Stimulated activated CD8-positive, alpha-beta memory T cell treated with anti-CD3 and anti-CD28 coated beads, Interleukin-7, amount 100 ng/mL, for 4 hours (primary cell): ENCODE measurements around the gene KCTD18.

ENCODE experiments used
- DNase-seq, 2 donors: peaks; one replicate each; pipeline ENCODE4 v3.0.0-alpha.2; 2020; ENCODE audit warnings: low read depth in 2 of 2

Gene KCTD18

DNA sequence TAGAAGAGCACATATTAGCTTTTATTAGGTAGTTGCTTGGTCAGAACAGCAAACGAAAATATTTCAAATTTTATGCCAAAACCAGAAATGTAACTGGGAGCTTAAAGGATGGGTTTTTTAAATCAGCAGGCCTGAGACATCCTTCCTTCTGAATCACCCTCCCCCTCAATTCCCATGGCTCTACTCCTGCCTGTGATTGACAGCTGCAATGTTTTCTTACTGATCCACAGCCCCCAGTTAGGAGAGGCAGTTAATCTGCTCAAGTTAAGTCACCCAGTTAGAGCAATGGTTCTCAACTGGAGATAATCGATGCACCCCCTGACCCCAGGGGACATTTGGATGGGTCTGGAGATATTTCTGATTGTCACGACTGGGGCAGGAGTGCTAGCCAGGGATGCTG is 24.9 kb downstream of the KCTD18 start:
- DNase-seq: no peak

DNA sequence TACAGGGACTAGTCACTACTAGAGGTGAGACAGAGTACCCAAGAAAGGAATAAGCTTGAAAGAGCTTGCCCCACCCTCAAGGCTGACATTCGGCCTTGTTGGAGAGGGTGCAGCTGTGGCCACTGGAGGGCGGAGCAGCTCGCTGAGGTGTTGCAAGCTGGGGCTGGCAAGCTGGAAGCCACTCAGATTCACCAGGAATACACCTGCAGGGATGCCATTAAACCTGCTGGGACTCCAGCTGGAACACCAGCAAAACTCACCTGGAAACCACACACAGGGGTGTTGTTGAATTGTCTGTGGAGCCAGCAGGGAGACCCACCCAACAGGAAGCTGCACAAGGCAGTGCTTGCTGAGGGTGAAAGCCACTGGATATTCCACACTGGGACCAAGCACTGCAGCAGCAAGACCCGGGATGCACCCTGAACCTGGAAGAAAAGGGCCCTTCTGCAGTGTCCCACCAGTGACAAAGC is 26.1 kb downstream of the KCTD18 start:
- no peak for DNase-seq

DNA sequence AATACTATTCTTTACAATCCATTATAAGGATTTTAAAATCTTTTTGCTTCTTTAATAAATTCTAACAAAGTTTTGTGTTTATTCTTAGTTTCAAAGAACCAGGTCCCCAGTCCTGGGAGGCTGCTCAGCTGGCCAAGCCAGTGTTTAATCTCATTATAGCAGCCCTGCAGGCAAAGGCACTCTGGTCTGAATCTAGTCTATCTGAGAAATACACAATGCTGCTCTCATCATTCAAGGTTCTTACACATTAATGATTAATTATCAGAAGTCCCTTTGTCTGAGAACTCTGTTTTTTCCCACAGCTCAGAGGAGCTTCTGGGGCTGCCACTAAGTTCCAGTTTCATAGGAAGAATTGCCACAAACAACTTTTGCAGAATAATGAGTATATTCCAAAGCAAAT is 27.7 kb downstream of the KCTD18 start:
- no peak for DNase-seq

DNA sequence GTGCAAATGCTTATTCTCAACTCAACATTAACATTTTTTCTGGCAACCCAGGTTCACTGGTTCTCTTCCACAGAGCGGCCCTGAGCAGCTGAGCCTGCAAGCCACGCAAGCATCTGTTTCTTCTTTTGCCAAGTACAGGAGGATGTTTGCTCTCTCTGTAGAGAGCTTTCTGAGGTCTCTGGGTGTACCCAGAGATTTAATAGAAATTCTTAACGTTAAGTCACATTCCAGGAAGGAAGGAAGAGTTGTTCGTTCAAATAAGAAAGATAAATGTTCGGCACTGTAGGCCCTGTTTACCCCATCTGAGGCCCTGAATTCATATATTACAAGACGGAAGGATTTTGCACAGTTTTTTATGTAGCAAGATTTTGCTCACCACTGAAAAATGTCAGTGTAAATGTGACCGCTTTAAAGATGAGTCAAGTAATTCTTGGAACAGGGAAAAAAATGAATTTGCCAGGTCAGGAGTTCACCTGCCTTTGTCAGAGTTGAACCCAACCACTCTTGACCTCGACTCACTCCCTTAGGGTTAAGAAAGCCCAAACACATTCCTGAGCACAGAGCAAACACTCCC is 30.1 kb downstream of the KCTD18 start:
- DNase-seq: no peak

DNA sequence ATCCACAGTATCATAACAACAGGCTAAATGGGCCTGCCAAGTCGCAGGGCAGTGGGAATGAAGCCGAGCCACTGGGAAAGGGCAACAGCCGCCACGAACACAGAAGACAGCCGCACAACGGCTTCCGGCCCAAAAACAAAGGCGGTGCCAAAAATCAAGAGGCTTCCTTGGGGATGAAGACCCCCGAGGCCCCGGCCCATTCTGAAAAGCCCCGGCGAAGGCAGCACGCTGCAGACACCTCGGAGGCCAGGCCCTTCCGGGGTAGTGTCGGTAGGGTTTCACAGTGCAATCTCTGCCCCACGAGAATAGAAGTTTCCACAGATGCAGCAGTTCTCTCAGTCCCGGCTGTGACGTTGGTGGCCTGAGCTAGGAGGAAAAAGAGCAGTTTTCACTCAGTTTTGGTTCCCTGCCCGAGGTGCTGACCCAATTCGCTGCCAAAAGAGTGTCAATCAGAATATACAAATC is 32.2 kb downstream of the KCTD18 start:
- DNase-seq: no peak

DNA sequence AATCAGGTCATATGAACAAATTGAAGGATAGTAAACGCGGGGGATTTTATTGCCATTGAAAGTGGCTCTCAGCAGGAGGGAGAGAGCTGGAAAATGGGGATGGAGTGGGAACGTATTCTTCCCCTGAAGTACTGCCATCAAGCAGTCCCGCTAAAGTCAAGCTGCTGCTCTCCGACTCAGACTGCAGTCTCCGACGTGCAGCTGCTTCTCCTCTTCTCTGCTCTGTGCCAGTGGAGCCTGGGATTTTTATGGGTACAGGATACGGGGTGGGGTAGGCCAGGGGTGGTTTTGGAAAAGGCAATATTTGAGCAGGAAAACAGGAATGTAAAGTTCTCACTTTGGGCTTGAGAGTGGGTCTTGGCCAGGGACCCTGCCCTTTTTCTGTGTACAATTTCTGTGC is 33.0 kb downstream of the KCTD18 start:
- no peak for DNase-seq

DNA sequence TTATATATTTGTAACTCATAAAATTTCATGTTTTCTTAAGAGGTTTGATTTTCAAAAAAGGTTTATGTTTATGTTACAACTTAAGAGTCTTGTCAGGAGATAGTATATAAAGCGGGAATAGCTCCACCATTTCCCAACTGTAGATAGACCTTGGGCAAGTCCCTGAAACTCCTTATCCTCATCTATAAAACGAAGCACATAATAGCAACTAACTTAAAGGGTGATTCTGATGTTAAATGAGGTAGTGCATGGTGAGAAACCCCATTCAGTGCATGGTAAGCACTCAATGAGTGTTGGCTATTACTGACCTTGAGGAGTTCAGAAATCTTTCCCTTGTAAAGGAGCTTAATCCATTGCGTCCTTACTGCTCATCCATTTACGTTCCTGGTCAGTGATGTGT is 34.1 kb downstream of the KCTD18 start:
- no peak for DNase-seq

DNA sequence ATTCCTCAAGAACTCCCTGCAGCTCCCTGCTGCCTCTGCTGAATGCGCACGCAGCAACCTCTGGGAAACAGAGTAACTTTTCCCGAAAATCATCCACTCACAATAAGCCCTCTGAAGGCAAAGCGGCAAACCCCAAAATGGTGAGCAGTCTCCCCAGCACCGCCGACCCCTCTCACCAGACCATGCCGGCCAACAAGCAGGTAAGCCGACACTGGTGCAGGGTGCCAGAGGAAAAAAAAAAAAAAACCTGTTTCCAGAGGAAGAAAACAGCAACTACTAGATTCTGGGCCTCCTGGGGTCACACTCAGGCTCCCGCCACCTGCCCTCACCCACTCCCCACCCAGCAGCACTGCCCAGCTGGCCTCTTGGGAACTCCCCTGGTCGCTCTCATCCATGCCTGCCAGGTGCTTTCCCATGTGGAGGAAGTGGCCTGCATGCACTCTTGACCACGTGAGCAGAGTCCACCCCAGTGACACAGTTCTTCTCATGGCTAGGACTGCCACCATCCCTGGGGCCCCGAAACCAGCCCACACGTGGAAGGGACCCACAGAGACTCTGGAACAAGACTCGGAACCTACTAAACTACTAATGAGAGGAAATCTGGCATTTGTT is 36.9 kb downstream of the KCTD18 start:
- no peak for DNase-seq

DNA sequence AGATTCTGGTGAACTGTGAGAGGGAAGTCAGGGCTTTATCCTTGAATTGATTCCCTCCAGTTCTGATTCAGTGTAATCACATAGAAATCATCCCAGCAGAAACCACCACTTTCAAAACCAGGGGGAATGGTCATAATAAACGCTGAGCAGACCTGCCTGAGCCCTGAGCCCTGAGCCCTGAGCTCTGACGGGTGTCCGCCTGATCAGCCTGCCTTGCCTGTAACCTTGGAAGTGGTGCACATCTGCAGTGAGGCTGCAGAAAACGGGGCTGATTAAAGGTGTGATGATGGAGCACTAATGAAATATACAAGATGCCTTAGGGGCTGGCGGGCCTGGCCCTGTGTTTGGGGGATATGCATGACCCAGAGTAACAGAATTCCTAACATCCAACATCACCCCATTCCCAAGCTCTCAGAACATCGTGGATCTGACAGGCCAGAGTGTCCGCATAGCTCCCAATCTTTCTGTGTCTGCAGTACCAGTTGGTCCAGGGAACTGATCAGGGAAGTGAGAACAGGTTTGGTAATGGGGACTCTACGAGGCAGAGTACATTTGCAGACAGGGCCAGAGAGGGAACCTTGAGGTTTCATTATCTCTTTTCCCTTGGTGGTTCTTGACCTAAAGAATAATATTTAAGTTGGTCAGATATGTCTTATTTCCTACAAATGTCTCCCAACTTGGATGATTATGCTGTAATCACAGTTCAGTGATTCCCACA is 37.8 kb downstream of the KCTD18 start:
- DNase-seq: no peak

DNA sequence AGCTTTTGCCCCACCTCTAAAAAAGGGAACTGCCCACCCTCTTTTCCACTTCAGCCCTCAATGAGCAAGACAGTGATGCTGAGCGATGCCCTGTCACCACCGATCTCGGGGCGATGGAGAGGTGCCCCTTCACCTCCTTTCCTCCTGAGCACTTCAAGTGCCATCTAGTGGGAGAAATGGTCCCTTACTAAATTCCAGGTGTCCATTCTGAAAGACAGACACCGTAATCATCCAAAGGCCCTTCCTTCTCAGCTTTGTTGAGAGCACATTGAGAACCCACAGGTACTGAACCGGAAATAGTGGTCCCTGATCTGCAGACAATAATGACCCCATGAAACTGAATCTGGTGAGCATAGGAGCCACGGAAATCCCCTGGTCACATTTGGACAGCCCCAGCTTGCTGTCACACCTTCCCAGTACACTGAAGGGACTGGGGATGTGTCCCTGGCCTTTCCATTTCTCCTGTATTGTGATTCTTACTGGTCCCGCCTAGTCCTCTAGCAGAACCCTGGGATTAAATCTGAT is 38.5 kb downstream of the KCTD18 start:
- peak; percentile 15 to 21 for DNase-seq

DNA sequence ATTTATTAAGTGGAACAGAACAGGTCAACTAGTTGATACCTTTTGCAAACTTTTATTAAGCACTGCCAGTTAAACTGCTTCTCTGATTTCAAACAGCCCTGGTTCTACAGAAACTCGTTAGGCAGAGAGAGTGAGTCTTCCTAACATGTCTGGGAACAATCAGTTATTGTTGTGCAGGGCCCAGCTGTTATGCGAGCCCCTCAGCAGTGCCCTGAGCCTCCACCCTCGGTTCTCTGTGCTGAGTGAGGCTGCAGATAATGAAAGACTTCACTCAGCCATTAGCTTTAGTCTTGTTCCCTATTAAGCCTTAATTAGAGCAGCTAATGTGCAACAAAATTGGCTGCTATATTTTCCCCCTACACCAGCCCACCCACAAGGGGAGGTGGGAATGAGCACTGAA is 39.6 kb downstream of the KCTD18 start:
- DNase-seq: no peak

DNA sequence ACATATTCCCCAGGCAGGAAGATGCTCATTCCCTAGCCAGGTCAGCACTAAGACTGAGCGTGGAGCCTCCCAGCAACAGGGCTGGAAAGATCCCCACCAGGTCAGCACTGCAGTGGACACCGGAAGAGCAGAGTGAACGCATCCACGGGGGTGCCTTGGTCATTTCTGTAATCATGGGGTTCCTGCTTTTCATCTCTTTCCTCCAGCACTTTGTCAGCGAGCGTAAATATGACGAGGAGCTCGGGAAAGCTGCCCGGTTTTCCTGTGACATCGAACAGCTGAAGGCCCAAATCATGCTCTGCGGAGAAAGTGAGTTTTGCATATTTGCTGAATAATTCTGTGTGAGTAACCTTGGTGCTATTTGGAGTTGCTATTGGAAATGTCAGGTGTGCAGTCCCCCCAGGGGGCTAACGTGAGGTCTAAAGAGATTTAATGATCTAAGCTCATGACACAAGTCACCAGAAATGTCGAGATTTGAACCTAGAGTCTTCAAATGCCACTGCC is 40.1 kb downstream of the KCTD18 start:
- DNase-seq: no peak

DNA sequence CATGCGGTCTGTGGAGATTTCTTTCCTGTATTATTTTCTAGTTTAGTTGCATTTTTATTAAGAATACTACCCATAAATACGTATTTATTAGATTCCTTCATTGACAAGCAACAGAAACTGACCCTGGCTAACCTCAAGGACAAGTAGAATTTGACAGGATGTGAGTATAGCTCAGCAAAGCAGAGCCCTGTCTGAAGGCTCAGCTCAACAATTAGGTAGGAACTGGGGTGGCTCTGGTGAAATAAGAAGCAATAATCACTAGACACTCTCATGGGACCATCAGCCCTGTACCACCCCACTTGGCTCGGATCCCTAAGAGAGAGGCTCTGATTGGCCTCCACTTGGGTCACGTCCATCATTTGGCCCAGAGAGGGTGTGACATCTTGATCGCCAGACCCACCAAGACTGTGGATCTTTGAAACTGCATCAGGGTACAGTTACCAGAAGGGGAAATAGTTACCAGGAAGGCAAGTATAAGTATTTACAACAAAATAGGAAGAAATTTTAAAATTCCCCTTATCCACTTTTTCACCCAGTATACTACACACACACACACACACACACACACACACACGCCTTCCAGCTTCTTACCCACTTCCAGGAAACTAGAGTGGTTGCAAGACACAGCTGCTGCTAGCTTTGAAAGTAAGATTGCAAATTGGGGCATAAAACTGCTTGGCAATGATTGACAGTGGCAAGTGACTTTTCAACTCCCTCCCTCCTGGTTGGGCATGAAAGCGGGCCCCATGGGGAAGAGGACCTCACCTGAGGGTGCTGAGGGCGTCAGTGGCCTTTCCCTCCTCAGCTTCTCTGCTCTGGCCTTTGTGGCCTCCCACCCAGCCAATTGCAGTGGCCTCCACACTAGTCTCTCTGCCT is 41.8 kb downstream of the KCTD18 start:
- DNase-seq: no peak

DNA sequence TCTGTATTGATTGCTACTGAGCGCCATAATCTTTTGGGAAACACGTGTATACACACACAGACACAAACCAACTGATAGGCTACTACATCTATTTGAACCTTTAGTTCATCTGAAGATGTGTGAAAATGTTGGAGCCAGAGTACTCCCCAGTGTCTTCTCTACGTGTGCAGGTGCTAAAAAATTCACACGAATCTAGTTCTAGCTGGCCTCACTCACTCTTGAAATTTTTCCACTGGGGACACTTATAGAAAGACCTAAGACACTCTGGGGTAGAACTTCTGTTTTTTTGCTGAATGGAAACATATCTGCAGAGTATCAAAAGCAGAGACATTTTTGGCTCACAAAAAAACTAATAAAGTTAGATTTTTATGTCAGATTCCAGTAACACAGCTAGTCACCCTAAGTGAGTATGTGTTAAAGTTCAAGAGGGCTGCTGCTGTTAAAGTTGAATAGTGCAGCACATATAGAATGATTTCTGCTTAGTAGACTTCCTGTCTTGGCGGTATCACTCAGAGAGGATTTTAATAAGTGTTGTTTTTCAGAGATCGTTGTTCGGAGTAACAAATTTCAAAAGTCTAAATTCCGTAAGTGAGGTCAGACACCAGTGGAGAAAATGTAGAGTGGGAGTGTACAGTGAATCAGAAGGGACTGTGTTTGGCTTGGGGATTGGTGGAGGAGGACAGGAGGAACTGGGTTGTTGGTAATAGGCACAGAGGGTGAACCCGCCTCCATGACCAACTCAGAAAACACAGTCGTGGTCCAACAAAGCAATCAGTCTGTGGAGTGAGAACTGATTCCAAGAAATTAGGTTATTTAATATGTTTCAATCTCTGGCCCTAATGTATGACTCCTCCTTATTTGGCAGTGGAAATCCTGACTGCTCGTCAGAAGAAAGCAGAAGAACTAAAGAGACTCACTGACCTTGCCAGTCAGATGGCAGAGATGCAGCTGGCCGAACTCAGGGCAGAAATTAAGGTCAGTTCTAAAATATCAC is 43.1 kb downstream of the KCTD18 start:
- no peak for DNase-seq

DNA sequence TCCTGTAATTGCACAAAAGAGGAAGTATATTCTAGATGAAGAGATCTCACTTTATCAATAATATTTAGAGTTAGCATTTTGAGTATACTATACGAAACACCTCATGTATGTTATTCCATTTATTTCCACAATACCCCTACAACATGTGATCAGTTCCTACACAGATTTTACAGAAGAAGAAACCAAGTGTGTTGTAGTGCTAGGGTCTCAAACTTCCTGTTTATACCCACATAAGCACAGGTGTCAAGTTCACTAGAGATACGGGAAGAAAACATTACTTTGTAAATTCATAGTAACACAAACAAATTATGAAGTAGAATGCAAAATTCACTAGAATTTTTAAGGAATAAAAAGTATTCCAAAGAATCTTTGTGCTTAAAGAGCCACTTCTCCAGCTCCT is 46.4 kb downstream of the KCTD18 start:
- DNase-seq: no peak

DNA sequence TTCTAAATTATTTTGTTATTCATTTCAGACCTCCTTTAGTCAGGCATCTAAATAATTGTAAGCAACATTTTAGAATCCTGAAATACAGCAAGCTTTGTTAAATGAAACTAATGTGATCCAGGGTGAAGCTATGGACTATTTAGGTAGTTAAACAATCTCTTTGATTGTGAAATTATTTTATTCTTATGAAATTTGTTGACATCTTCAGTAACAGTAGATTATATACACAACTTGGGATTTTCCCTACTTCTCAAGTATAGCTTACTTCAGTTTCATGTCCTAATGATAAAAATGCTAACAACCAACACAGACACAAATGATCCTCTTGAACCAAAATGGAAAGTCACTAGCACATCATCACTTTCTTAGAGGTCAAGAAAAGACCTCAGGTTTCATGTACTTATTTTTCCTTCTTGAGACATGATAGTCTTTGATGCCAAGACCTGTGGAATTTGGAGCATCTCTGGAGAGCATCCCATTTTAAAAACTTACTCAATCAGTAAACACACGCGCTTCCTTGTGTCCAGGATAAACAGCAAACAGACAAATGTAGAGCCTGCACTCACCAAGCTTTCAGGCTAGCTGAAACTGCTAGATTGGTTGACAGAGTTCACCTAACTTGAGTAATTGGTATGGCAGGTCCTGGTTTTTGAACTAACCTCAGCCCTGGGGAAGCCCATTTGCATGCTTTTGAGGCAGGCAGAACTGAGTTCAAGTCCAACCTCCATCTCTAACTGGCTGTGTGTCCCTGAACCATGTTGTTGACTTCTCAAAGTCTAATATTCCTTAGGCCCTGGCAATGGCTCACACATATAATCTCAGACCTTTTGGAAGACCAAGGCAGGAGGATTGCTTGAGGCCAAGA is 47.8 kb downstream of the KCTD18 start:
- DNase-seq: no peak

DNA sequence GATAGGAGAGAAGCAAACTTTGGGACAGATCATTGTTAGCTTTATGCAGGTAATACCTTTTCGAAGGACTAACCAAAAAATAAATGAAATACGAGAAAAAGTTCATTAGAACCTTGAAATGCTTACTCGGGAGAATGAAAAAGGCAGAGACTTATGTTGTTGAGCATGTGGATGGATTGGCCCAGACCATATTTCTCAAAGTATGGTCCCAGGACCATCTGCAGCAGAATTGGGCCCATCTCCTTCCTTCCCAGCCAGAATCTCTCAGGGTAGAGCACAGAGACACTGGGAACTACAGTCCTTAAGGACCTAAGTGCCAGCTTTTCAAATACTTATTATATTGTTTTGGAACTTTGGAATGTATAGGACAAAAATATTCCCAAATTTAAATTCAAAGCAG is 50.8 kb downstream of the KCTD18 start:
- DNase-seq: no peak

DNA sequence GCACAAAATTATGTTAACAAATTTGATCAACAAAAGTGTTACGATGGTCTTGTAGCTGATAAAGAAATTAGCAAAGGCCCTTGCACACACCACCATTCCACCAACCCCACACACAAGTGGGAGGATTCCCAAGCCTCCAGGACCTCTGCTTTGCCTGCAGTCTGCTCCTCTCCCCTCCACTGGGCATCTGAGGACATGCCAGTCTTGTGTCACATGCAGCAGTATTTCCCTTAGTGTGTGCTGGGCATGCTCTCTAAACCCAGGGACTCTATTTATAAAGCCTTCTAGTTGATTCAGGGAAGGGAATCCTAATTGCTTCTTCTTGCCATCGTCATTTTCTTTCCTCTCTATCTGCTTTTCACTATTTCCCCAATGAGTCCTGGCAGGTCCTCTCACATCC is 53.3 kb downstream of the KCTD18 start:
- DNase-seq: no peak

DNA sequence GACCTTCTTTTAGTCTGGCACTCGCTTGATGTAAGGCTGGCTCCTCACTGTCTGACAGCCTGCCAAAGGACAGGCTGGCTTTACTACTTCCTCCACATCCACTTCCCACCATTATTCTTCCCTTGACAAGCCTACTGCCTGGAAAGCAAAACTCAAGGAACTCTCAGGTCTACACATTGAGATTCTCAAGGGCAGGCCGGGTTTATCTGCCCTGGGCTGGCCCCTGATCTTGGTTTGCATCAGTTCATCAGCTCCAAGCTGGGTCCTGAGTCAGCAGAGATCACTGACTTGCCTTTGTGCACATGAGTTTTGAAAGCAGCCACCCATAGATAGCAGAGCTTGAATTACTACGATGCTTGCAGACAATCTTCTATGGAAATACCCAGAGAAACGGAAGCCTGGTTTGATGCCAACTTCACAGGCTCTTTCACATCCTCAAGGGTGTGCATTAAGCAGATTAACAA is 53.9 kb downstream of the KCTD18 start:
- no peak for DNase-seq
